Embryonic facial prominence (tissue), 1 donor: Measurements from ENCODE around the gene PDE4D.
"Not testable (repeated sequence)": the region's sequence is repeated elsewhere in the genome, so short reads cannot be mapped to it uniquely, and the experiment has no call there.

Experiments used
- DNase-seq: peaks from one replicate; pipeline ENCODE4 v3.0.0-alpha.2; 2016; ENCODE audit errors: extremely low spot score

The PDE4D gene

GRCh38 chr5:59799668-59800346 is 93.7 kb downstream of the PDE4D start:
- peak; percentile 63 for DNase-seq

GRCh38 chr5:59798862-59799667 is 94.5 kb downstream of the PDE4D start:
- no peak for DNase-seq

GRCh38 chr5:59795141-59795540 is 98.4 kb downstream of the PDE4D start:
- no peak for DNase-seq

- no peak for DNase-seq
Measured at GRCh38 chr5:59792983-59793585, 100.4 kb downstream of the PDE4D start.

GRCh38 chr5:59791617-59792016 is 101.9 kb downstream of the PDE4D start:
- no peak for DNase-seq

GRCh38 chr5:59790776-59791475 is 102.6 kb downstream of the PDE4D start:
- DNase-seq, result no peak

- DNase-seq, result no peak
Measured at GRCh38 chr5:59790376-59790775, 103.2 kb downstream of the PDE4D start.

- DNase-seq, result no peak
Measured at GRCh38 chr5:59789894-59790293, 103.6 kb downstream of the PDE4D start.

GRCh38 chr5:59789197-59789596 is 104.3 kb downstream of the PDE4D start:
- no peak for DNase-seq

GRCh38 chr5:59786334-59786805 is 107.2 kb downstream of the PDE4D start:
- DNase-seq, result no peak

- no peak for DNase-seq
Measured at GRCh38 chr5:59785676-59786333, 107.7 kb downstream of the PDE4D start.

GRCh38 chr5:59784708-59785107 is 108.8 kb downstream of the PDE4D start:
- DNase-seq, result not testable (repeated sequence)

- no peak for DNase-seq
Measured at GRCh38 chr5:59783264-59783663, 110.3 kb downstream of the PDE4D start.

- DNase-seq, result no peak
Measured at GRCh38 chr5:59782856-59783255, 110.7 kb downstream of the PDE4D start.

GRCh38 chr5:59779453-59779852 is 114.1 kb downstream of the PDE4D start:
- DNase-seq, result no peak

GRCh38 chr5:59777028-59777427 is 116.5 kb downstream of the PDE4D start:
- DNase-seq, result no peak

- DNase-seq, result no peak
Measured at GRCh38 chr5:59773294-59773693, 120.2 kb downstream of the PDE4D start.

GRCh38 chr5:59772757-59773156 is 120.8 kb downstream of the PDE4D start:
- DNase-seq, result no peak

- no peak for DNase-seq
Measured at GRCh38 chr5:59772206-59772605, 121.3 kb downstream of the PDE4D start.

- DNase-seq, result no peak
Measured at GRCh38 chr5:59770953-59771352, 122.6 kb downstream of the PDE4D start.

- no peak for DNase-seq
Measured at GRCh38 chr5:59769832-59770231, 123.7 kb downstream of the PDE4D start.

GRCh38 chr5:59769041-59769360 is 124.5 kb downstream of the PDE4D start:
- DNase-seq, result no peak
